SKM-1 (cell line): ENCODE data around the gene ANXA8L1.
"Not testable (repeated sequence)": the region's sequence is repeated elsewhere in the genome, so short reads cannot be mapped to it uniquely, and the experiment has no call there.

Source experiments
- DNase-seq: peaks from one replicate; lab custom pipeline; 2025; ENCODE audit not compliant: unreplicated experiment; lab: John Stamatoyannopoulos, UW

The ANXA8L1 gene

GRCh38 chr10:46397767-46398166 is 22.2 kb downstream of the ANXA8L1 start:
- DNase-seq = not testable (repeated sequence)

GRCh38 chr10:46398212-46398886 is 22.8 kb downstream of the ANXA8L1 start:
- DNase-seq = not testable (repeated sequence)

GRCh38 chr10:46409556-46409955 is 34.0 kb downstream of the ANXA8L1 start:
- not testable (repeated sequence) for DNase-seq

GRCh38 chr10:46411123-46411522 is 35.5 kb downstream of the ANXA8L1 start:
- DNase-seq = not testable (repeated sequence)

GRCh38 chr10:46412665-46413064 is 37.1 kb downstream of the ANXA8L1 start:
- DNase-seq = not testable (repeated sequence)

- not testable (repeated sequence) for DNase-seq
Measured at GRCh38 chr10:46415291-46415690, 39.7 kb downstream of the ANXA8L1 start.

- not testable (repeated sequence) for DNase-seq
Measured at GRCh38 chr10:46418283-46418682, 42.7 kb downstream of the ANXA8L1 start.

GRCh38 chr10:46419570-46420379 is 44.2 kb downstream of the ANXA8L1 start:
- DNase-seq = not testable (repeated sequence)

GRCh38 chr10:46423550-46423949 is 48.0 kb downstream of the ANXA8L1 start:
- DNase-seq = not testable (repeated sequence)

GRCh38 chr10:46440942-46441341 is 65.4 kb downstream of the ANXA8L1 start:
- DNase-seq = not testable (repeated sequence)
